Measurements from ENCODE around the gene CHKB.

GRCh38 chr22:50567721-50568252 is 14.9 kb downstream of the CHKB start:
- TF ChIP-seq YY1 (IDR thresholded peaks at IDR 0.05; ENCODE audit: insufficient read depth, insufficient read length) (no peak), ZNF274 (IDR thresholded peaks at IDR 0.05; ENCODE audit: low read depth, low read length) (no peak), SUZ12 (IDR thresholded peaks at IDR 0.05; ENCODE audit: extremely low read depth, insufficient read depth, insufficient read length) (no peak)
